ENCODE results near the gene CHCHD3.

The CHCHD3 gene

DNA sequence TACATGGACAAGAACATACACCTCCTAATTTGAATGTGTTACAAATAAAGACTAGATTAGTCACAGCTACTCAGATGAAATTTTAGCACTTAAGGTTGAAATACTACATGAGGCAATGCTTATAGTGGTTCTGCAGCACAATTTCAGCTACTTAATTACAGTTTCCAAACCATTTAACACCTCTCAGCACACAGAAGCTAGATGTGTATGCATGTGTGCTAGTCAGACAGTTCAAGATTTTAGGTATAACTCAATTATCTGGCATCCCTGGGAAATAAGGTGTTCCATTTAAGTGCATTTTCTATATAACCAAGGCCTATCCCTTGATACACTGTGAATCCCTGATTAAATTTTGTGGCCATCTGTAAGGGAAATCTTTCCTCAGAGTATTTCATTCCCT is 141.8 kb downstream of the CHCHD3 start:
- H3K9me3 ChIP-seq (ENCODE audit: insufficient read depth, low read length): no peaks in the 10 kb centered on the region
- H3K4me1 ChIP-seq (ENCODE audit: insufficient read depth, insufficient read length): no peaks in the 10 kb centered on the region
- H3K36me3 ChIP-seq (ENCODE audit: insufficient read depth, insufficient read length, low read length): peaks cover 2% of the 10 kb centered on the region
- no peak overlapping the region for H3K4me3 ChIP-seq (ENCODE audit: insufficient read length, low read depth)
- H3K27me3 ChIP-seq (ENCODE audit: insufficient read depth, insufficient read length): no peaks in the 10 kb centered on the region
- no peak for DNase-seq (ENCODE audit: low read depth, low spot score)
- H3K9ac ChIP-seq (ENCODE audit: insufficient read length, low read depth): no peak overlapping the region
- TF ChIP-seq ZNF274 (IDR thresholded peaks at IDR 0.05; ENCODE audit: low read depth, low read length): no peak
- TF ChIP-seq YY1 (IDR thresholded peaks at IDR 0.05; ENCODE audit: insufficient read depth, insufficient read length): no peak
- TF ChIP-seq SUZ12 (IDR thresholded peaks at IDR 0.05; ENCODE audit: extremely low read depth, insufficient read depth, insufficient read length): no peak

DNA sequence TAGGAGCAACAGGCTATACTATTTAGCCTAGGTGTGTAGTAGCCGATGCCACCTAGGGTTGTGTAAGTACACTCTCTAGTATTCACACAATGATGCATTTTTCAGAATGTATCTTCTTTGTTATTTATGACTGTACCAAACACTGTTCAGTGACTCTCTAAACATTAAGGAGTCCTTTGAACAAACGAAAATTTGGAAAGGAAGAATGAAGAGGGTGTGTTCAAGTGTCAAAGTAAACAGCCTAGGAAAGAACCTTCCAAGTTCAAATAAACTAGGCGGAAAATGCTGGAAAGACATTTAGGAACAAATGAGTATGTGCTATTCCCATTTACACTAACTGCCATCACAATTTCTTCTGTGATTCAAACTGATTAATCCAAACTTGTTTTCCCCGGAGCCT is 142.4 kb downstream of the CHCHD3 start:
- Histone ChIP-seq H3K4me3 (ENCODE audit: insufficient read length, low read depth) (no peak overlapping the region), H3K4me1 (ENCODE audit: insufficient read depth, insufficient read length) (no peaks in the 10 kb centered on the region), H3K36me3 (ENCODE audit: insufficient read depth, insufficient read length, low read length) (peaks cover 2% of the 10 kb centered on the region), H3K9me3 (ENCODE audit: insufficient read depth, low read length) (no peaks in the 10 kb centered on the region), H3K27me3 (ENCODE audit: insufficient read depth, insufficient read length) (no peaks in the 10 kb centered on the region), H3K9ac (ENCODE audit: insufficient read length, low read depth) (no peak overlapping the region)
- no peak for TF ChIP-seq YY1 (IDR thresholded peaks at IDR 0.05; ENCODE audit: insufficient read depth, insufficient read length)
- DNase-seq (ENCODE audit: low read depth, low spot score): no peak

DNA sequence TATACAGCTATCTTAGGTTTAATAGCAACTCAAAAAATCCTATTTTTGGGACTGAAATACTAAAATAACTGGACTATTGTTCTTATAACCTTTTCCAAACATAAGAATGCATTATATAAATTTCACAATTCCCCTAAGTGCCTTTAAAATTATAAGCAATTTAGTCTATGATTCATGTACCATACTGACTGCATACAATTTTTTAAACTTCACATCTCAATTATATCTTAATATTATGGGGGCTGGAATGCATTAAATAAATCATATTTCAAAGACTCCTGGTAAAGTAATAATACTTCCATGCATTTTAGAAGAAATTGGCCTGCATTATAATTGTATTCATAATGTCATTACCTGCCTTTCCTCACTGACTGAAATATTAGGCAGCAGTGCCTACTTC is 144.6 kb downstream of the CHCHD3 start:
- H3K4me1 ChIP-seq (ENCODE audit: insufficient read depth, insufficient read length): no peaks in the 10 kb centered on the region
- no peak overlapping the region for H3K4me3 ChIP-seq (ENCODE audit: insufficient read length, low read depth)
- peaks cover 2% of the 10 kb centered on the region for H3K36me3 ChIP-seq (ENCODE audit: insufficient read depth, insufficient read length, low read length)
- H3K27me3 ChIP-seq (ENCODE audit: insufficient read depth, insufficient read length): no peaks in the 10 kb centered on the region
- DNase-seq (ENCODE audit: low read depth, low spot score): no peak
- no peaks in the 10 kb centered on the region for H3K9me3 ChIP-seq (ENCODE audit: insufficient read depth, low read length)
- no peak overlapping the region for H3K9ac ChIP-seq (ENCODE audit: insufficient read length, low read depth)
- TF ChIP-seq YY1 (IDR thresholded peaks at IDR 0.05; ENCODE audit: insufficient read depth, insufficient read length) (no peak), SUZ12 (IDR thresholded peaks at IDR 0.05; ENCODE audit: extremely low read depth, insufficient read depth, insufficient read length) (no peak), ZNF274 (IDR thresholded peaks at IDR 0.05; ENCODE audit: low read depth, low read length) (no peak)

DNA sequence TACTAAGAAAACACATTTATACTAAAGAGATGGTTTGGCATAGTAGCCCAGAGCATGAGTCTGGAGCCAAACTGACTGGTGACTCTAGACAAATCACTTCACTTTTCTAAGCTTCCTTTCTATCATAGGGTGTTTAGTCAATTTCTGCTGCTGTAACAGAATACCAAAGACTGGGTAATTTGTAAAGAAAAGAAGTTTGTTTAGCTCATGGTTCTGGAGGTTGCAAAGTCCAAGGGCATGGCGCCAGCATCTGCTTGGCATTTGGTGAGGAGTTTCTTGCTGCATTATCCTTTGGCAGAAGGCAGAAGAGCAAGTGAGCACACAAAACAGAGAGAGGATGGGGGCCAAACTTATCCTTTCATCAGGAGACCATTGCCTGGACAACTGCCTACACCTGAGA is 146.3 kb downstream of the CHCHD3 start:
- Histone ChIP-seq H3K36me3 (ENCODE audit: insufficient read depth, insufficient read length, low read length) (no peaks in the 10 kb centered on the region), H3K9me3 (ENCODE audit: insufficient read depth, low read length) (no peaks in the 10 kb centered on the region), H3K27me3 (ENCODE audit: insufficient read depth, insufficient read length) (no peaks in the 10 kb centered on the region), H3K9ac (ENCODE audit: insufficient read length, low read depth) (no peak overlapping the region), H3K4me1 (ENCODE audit: insufficient read depth, insufficient read length) (no peaks in the 10 kb centered on the region), H3K4me3 (ENCODE audit: insufficient read length, low read depth) (no peak overlapping the region)
- DNase-seq (ENCODE audit: low read depth, low spot score): no peak
- TF ChIP-seq SUZ12 (IDR thresholded peaks at IDR 0.05; ENCODE audit: extremely low read depth, insufficient read depth, insufficient read length): no peak
- TF ChIP-seq ZNF274 (IDR thresholded peaks at IDR 0.05; ENCODE audit: low read depth, low read length): no peak
- no peak for TF ChIP-seq YY1 (IDR thresholded peaks at IDR 0.05; ENCODE audit: insufficient read depth, insufficient read length)

DNA sequence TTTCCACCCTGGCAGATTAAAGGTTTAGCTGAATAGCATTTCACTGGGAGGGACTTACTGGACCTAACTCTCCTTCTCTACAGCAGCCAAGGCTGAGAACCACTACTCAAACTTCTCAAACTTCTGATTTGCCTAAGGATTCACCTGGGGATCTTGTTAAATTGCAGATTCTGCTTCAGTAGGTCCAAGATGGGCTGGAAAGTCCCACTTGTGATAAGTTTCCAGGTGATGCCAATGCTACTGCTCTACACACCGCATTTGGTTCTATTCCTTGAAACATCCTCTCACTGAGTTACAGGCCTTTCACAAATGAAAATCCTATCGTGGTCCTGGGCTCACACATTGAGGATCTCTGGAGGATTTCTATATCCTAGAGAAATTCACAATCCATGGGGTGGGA is 147.9 kb downstream of the CHCHD3 start:
- Histone ChIP-seq H3K36me3 (ENCODE audit: insufficient read depth, insufficient read length, low read length) (no peaks in the 10 kb centered on the region), H3K27me3 (ENCODE audit: insufficient read depth, insufficient read length) (no peaks in the 10 kb centered on the region), H3K9me3 (ENCODE audit: insufficient read depth, low read length) (no peaks in the 10 kb centered on the region), H3K4me1 (ENCODE audit: insufficient read depth, insufficient read length) (no peaks in the 10 kb centered on the region), H3K9ac (ENCODE audit: insufficient read length, low read depth) (no peak overlapping the region), H3K4me3 (ENCODE audit: insufficient read length, low read depth) (no peak overlapping the region)
- DNase-seq (ENCODE audit: low read depth, low spot score): no peak
- TF ChIP-seq SUZ12 (IDR thresholded peaks at IDR 0.05; ENCODE audit: extremely low read depth, insufficient read depth, insufficient read length) (no peak), ZNF274 (IDR thresholded peaks at IDR 0.05; ENCODE audit: low read depth, low read length) (no peak), YY1 (IDR thresholded peaks at IDR 0.05; ENCODE audit: insufficient read depth, insufficient read length) (no peak)

DNA sequence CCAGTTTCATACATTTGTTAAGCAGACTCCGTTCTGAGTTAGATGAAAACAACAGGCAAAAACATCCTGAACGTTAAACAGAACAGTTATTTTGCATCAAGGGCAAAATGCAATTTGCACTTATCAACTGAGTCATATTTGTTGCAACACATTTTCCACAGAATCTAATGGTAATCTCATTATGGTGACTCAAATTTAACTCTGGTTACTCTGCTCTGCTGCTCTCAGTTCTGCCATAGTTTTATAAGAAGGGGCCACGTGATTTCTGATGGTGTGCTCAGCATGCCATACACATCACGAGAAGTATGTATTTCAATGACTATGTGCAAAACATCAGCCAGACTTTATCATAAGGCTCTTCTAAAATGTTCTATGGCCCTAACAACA is 148.8 kb downstream of the CHCHD3 start:
- Histone ChIP-seq H3K4me3 (ENCODE audit: insufficient read length, low read depth) (no peak overlapping the region), H3K36me3 (ENCODE audit: insufficient read depth, insufficient read length, low read length) (no peaks in the 10 kb centered on the region), H3K9me3 (ENCODE audit: insufficient read depth, low read length) (no peaks in the 10 kb centered on the region), H3K4me1 (ENCODE audit: insufficient read depth, insufficient read length) (no peaks in the 10 kb centered on the region), H3K27me3 (ENCODE audit: insufficient read depth, insufficient read length) (no peaks in the 10 kb centered on the region), H3K9ac (ENCODE audit: insufficient read length, low read depth) (no peak overlapping the region)
- TF ChIP-seq ZNF274 (IDR thresholded peaks at IDR 0.05; ENCODE audit: low read depth, low read length) (no peak), SUZ12 (IDR thresholded peaks at IDR 0.05; ENCODE audit: extremely low read depth, insufficient read depth, insufficient read length) (no peak)
- DNase-seq (ENCODE audit: low read depth, low spot score): no peak

DNA sequence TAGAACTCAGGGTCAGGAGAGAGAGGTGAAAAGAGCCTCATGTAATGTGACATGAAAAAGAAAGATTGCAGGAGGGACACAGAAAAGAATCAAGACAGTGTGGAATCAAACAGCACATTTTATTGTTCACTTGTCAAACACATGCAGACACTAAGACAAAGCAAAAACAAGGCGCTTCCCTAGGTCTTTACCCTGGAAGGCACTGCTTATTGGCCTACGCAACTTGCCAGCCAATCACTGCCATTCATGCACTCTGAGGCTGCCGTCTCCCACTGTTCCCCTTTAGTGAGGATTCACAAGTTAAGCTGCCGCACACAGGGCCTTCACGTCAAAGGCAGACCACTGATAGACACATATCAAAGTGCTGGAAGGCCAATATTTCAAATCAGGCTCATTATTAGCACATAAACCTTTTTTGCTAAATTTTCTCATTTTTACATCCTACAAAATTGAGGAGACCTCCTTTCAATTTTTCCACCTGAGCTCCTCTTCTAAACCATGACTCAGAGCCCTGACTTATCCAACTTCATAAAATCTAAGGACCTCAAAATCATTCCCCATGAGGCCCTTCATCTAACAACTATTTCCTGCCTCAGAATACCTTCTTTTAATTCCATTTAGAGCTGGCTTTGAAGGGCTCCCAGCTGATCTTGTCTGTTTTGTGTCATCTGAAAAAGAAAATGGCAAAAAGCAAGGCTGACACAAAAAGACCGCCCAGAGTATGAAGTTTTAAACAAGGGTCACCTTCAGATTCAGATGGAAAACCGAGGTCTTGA is 149.4 kb downstream of the CHCHD3 start:
- Histone ChIP-seq H3K36me3 (ENCODE audit: insufficient read depth, insufficient read length, low read length) (no peaks in the 10 kb centered on the region), H3K9me3 (ENCODE audit: insufficient read depth, low read length) (no peaks in the 10 kb centered on the region), H3K4me1 (ENCODE audit: insufficient read depth, insufficient read length) (no peaks in the 10 kb centered on the region), H3K9ac (ENCODE audit: insufficient read length, low read depth) (no peak overlapping the region), H3K27me3 (ENCODE audit: insufficient read depth, insufficient read length) (no peaks in the 10 kb centered on the region), H3K4me3 (ENCODE audit: insufficient read length, low read depth) (no peak overlapping the region)
- DNase-seq (ENCODE audit: low read depth, low spot score): no peak
- TF ChIP-seq YY1 (IDR thresholded peaks at IDR 0.05; ENCODE audit: insufficient read depth, insufficient read length) (no peak), SUZ12 (IDR thresholded peaks at IDR 0.05; ENCODE audit: extremely low read depth, insufficient read depth, insufficient read length) (no peak), ZNF274 (IDR thresholded peaks at IDR 0.05; ENCODE audit: low read depth, low read length) (no peak)

Data from NT2/D1 (cell line).